KMS-11 (cell line): ENCODE data around the gene PLAAT5.
A peak's percentile ranks its signal among the peaks of the same experiment; 100 is the strongest.
"Not testable (repeated sequence)": the region's sequence is repeated elsewhere in the genome, so short reads cannot be mapped to it uniquely, and the experiment has no call there.

Experiments used
- H2AFZ ChIP-seq: fragments of 200-600 bp; sonication (generic); 2 replicates; pipeline ENCODE4 v1.6.1; 2016; ENCODE audit warnings: antibody characterized with exemption, mixed run types, low read depth
- H3K27ac ChIP-seq: fragments of 200-600 bp; sonication (generic); 2 replicates; pipeline ENCODE4 v1.6.1; 2016; ENCODE audit warnings: mild to moderate bottlenecking, mixed run types
- H3K27me3 ChIP-seq: fragments of 200-600 bp; sonication (generic); 2 replicates; pipeline ENCODE4 v1.6.1; 2017; ENCODE audit warnings: mild to moderate bottlenecking, low read depth, mixed run types, moderate library complexity; ENCODE audit not compliant: insufficient read depth
- H3K36me3 ChIP-seq: fragments of 200-600 bp; sonication (generic); 2 replicates; pipeline ENCODE4 v1.6.1; 2017; ENCODE audit warnings: mild to moderate bottlenecking, mixed run types; ENCODE audit not compliant: insufficient read depth
- H3K4me1 ChIP-seq: fragments of 200-600 bp; sonication (generic); 2 replicates; pipeline ENCODE4 v1.6.1; 2016; ENCODE audit warnings: mild to moderate bottlenecking, low read depth, mixed run types; ENCODE audit not compliant: poor library complexity, severe bottlenecking
- H3K4me2 ChIP-seq: fragments of 200-600 bp; sonication (generic); 2 replicates; pipeline ENCODE4 v1.7.0; 2016; ENCODE audit warnings: mild to moderate bottlenecking, mixed run types
- H3K4me3 ChIP-seq: fragments of 200-600 bp; sonication (generic); IDR thresholded peaks from 2 replicates; pipeline ENCODE4 v1.6.1; 2017; ENCODE audit warnings: low read depth, low read length, mixed read lengths; ENCODE audit not compliant: insufficient read depth
- H3K79me2 ChIP-seq: fragments of 200-600 bp; sonication (generic); 2 replicates; pipeline ENCODE4 v1.6.1; 2016; ENCODE audit warnings: low read depth, mixed run types; ENCODE audit not compliant: insufficient read depth
- H3K9ac ChIP-seq: fragments of 200-600 bp; sonication (generic); 2 replicates; pipeline ENCODE4 v1.6.1; 2016; ENCODE audit warnings: mild to moderate bottlenecking, mixed run types
- H4K20me1 ChIP-seq: fragments of 200-600 bp; sonication (generic); 2 replicates; pipeline ENCODE4 v1.6.1; 2016; ENCODE audit warnings: mild to moderate bottlenecking, mixed run types; ENCODE audit not compliant: insufficient read depth
- TF ChIP-seq, protein P1 (sequence below): fragments of 200-600 bp; sonication (generic); conservative IDR thresholded peaks from 2 replicates; pipeline ENCODE4 v1.6.1; 2017; ENCODE audit warnings: low read depth, mild to moderate bottlenecking, antibody characterized with exemption, low read length, moderate library complexity, mixed read lengths

Gene PLAAT5

DNA sequence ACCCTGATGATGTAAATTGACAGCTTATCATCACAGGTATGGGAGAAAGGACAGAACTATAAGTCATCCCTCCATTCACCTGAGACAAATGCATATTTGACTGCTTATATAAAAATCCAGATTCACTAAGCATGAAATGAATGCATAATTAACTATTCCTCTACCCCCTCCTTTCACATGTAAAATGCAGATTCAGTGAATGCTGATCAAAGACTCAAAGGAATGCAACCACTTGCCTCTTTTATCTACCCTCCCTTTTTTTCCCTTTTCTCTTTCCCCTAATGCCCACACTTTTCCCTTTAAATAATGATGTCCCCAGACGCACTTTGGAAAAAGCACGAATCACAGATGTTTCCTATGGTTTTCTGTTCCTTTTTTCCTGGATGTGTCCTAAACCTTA is 41.1 kb upstream of the PLAAT5 start:
- no peak overlapping the region for H2AFZ ChIP-seq
- H3K4me3 ChIP-seq, result no peak overlapping the region
- no peaks in the 10 kb centered on the region for H4K20me1 ChIP-seq
- H3K27me3 ChIP-seq, result no peaks in the 10 kb centered on the region
- H3K27ac ChIP-seq, result no peak overlapping the region; the same call in 1 of the 2 replicates
- peaks cover 74% of the 10 kb centered on the region for H3K4me1 ChIP-seq
- no peak overlapping the region for H3K9ac ChIP-seq
- H3K4me2 ChIP-seq, result peak overlapping the region; percentile 90
- no peaks in the 10 kb centered on the region for H3K36me3 ChIP-seq
- TF ChIP-seq, protein P1, sequence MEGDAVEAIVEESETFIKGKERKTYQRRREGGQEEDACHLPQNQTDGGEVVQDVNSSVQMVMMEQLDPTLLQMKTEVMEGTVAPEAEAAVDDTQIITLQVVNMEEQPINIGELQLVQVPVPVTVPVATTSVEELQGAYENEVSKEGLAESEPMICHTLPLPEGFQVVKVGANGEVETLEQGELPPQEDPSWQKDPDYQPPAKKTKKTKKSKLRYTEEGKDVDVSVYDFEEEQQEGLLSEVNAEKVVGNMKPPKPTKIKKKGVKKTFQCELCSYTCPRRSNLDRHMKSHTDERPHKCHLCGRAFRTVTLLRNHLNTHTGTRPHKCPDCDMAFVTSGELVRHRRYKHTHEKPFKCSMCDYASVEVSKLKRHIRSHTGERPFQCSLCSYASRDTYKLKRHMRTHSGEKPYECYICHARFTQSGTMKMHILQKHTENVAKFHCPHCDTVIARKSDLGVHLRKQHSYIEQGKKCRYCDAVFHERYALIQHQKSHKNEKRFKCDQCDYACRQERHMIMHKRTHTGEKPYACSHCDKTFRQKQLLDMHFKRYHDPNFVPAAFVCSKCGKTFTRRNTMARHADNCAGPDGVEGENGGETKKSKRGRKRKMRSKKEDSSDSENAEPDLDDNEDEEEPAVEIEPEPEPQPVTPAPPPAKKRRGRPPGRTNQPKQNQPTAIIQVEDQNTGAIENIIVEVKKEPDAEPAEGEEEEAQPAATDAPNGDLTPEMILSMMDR, result no peak
- H3K79me2 ChIP-seq, result no peaks in the 10 kb centered on the region

DNA sequence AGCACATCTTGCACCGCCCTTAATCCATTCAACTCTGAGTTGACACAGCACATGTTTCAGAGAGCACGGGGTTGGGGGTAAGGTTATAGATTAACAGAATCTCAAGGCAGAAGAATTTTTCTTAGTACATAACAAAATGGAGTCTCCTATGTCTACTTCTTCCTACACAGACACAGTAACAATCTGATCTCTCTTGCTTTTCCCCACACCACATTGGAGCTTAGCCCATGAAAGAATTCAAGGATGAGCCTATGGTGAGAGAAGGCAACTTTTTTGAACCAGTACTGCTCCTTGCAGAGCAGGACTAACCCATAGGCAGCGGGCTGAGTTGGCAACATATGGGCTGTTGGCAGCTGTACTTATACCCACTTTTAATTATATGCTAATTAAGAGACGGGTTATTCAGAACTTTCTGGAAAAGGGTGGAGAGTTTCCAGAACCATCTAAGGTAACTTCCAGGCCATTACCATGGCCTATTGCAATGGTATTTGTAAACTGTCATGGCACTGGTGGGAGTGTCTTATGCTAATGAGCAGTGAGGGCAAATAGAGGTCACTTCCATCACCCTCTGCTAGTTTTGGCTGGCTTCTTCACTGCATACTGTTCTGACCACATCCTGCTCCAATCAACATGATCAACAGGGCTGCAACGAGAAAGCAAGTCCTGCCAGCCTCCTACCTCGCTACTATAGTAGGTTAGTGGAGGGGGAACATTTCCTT is 40.3 kb upstream of the PLAAT5 start:
- H3K36me3 ChIP-seq, H3K27me3 ChIP-seq, H2AFZ ChIP-seq, H3K4me3 ChIP-seq, H4K20me1 ChIP-seq, H3K9ac ChIP-seq, H3K79me2 ChIP-seq: not testable (repeated sequence)
- H3K27ac ChIP-seq, result peak overlapping the region; percentile 20; the same call in 1 of the 2 replicates
- H3K4me1 ChIP-seq, result peaks cover 65% of the 10 kb centered on the region
- peak overlapping the region; percentile 90 for H3K4me2 ChIP-seq

DNA sequence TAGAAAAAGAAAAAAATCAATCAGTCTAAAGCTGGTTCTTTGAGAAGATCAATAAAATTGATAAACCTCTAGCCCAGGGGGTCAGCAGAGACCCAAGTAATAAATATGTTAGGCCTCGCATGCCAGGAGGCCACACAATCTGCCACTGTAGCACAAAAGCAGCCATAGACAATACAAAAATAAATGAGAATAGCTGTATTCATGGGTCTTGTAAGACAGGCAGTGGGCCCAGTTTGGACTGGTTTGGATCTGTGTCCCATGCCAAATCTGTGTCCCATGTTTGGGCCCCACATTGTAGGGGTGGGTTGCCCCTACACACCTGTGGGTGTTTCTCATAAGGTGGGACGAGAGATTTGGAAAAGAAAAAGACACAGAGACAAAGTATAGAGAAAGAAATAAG is 39.1 kb upstream of the PLAAT5 start:
- no peak overlapping the region for H3K4me3 ChIP-seq
- no peaks in the 10 kb centered on the region for H3K36me3 ChIP-seq
- no peak overlapping the region for H3K4me2 ChIP-seq
- no peak overlapping the region for H2AFZ ChIP-seq
- H3K9ac ChIP-seq, result no peak overlapping the region
- no peak overlapping the region for H3K27ac ChIP-seq
- no peaks in the 10 kb centered on the region for H3K79me2 ChIP-seq
- H3K27me3 ChIP-seq, result no peaks in the 10 kb centered on the region
- H3K4me1 ChIP-seq, result peaks cover 53% of the 10 kb centered on the region
- TF ChIP-seq, protein P1, result no peak
- H4K20me1 ChIP-seq, result no peaks in the 10 kb centered on the region

DNA sequence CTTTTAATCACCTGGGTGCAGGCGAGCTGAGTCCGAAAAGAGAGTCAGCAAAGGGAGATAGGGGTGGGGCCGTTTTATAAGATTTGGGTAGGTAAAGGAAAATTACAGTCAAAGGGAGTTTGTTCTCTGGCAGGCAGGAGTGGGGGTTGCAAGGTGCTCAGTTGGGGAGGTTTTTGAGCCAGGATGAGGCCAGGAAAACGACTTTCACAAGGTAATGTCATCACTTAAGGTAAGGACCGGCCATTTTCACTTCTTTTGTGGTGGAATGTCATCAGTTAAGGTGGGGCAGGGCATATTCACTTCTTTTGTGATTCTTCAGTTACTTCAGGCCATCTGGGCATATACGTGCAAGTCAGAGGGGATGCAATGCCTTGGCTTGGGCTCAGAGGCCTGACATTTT is 38.4 kb upstream of the PLAAT5 start:
- not testable (repeated sequence) for H3K4me3 ChIP-seq, H4K20me1 ChIP-seq, H2AFZ ChIP-seq, H3K9ac ChIP-seq, H3K27me3 ChIP-seq, H3K4me2 ChIP-seq, H3K27ac ChIP-seq, H3K36me3 ChIP-seq, H3K79me2 ChIP-seq
- H3K4me1 ChIP-seq, result peaks cover 46% of the 10 kb centered on the region

DNA sequence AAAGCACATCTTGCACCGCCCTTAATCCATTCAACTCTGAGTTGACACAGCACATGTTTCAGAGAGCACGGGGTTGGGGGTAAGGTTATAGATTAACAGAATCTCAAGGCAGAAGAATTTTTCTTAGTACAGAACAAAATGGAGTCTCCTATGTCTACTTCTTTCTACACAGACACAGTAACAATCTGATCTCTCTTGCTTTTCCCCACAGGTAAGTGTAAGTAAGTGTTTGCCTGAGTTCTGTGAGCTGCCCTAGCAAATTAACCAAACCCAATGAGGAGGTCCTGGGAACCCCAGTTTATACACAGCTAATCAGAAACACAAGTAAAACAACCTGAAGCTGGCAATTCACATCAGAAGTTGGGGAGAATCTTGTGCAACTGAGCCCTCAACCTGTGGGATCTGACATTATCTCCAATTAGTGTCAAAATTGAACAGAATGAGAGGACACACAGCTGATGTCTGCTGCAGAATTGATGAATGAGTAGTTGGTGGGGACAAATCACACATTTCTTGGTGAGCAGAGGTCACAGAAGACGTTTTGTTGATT is 37.8 kb upstream of the PLAAT5 start:
- not testable (repeated sequence) for H3K27ac ChIP-seq, H4K20me1 ChIP-seq

DNA sequence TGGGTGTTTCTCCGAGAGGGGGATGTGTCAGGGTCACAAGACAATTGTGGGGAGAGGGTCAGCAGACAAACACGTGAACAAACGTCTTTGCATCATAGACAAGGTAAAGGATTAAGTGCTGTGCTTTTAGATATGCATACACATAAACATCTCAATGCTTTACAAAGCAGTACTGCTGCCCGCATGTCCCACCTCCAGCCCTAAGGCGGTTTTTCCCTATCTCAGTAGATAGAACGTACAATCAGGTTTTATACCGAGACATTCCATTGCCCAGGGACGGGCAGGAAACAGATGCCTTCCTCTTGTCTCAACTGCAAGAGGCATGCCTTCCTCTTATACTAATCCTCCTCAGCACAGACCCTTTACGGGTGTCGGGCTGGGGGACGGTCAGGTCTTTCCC is 37.2 kb upstream of the PLAAT5 start:
- H3K27ac ChIP-seq, H3K27me3 ChIP-seq, H3K4me2 ChIP-seq, H2AFZ ChIP-seq, H4K20me1 ChIP-seq, H3K79me2 ChIP-seq, H3K9ac ChIP-seq, H3K4me3 ChIP-seq, H3K36me3 ChIP-seq: not testable (repeated sequence)
- peaks cover 34% of the 10 kb centered on the region for H3K4me1 ChIP-seq

More for the DNA sequence above, 37.8 kb upstream of the PLAAT5 start:
- H3K36me3 ChIP-seq, H3K4me3 ChIP-seq, H3K9ac ChIP-seq, H3K79me2 ChIP-seq, H3K27me3 ChIP-seq, H2AFZ ChIP-seq, H3K4me2 ChIP-seq: not testable (repeated sequence)
- H3K4me1 ChIP-seq, result peaks cover 40% of the 10 kb centered on the region
